ENCODE data around the gene SKAP2.

DNA sequence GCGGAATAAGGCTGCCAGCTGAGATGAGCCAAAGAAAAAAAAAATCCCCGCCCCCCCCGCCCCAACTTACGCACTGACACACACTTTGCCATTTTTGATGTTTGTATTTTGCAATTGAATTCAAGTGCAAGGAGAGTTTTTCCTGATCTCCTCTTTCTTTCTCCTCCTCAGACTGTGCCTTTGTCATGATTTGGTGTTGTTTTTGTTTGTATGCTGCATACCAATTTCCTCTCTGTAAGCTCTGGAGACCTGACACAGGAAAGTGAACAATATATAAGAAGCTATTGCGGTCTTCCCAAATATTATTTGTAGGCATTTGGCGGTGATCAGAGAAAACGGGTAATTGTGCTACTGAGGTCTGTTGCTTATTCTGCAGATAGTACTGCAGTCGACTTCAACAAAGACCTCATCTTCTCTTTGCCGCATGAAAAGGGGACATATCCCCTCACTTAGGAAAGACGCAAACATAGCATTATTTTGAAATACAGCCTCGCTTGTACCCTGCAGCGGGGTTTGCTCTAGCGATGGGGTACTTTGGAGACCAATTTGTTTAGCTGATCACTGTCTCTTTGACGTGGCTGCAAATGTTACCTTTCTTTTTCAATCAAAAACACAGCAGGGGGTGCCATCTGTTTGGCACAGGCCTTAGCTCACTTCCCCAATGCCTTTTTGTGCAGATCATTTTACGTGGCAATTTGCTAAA, 206.6 kb downstream of the SKAP2 start:
- TF ChIP-seq POLR2A (IDR thresholded peaks at IDR 0.05; ENCODE audit: low read length) (no peak), RFX5 (IDR thresholded peaks at IDR 0.05) (no peak), ELK1 (IDR thresholded peaks at IDR 0.05; ENCODE audit: low read depth, low read length) (no peak), KDM5A (IDR thresholded peaks at IDR 0.05) (no peak), RAD21 (conservative IDR thresholded peaks at IDR 0.05 in 1 of 2, IDR thresholded peaks at IDR 0.05 in 1 of 2) (no peak), KDM1A (IDR thresholded peaks at IDR 0.05; ENCODE audit: low read depth) (no peak), CTCF (IDR thresholded peaks at IDR 0.05) (no peak), PHF8 (IDR thresholded peaks at IDR 0.05; ENCODE audit: borderline replicate concordance, low read depth) (no peak), JUNB (IDR thresholded peaks at IDR 0.05) (no peak), BHLHE40 (IDR thresholded peaks at IDR 0.05; ENCODE audit: low read depth, low read length) (no peak)

Data from A549 (cell line).